HG03558 (cell line): ENCODE data around the gene GNA12.
"Not testable (repeated sequence)": the region's sequence is repeated elsewhere in the genome, so short reads cannot be mapped to it uniquely, and the experiment has no call there.

Experiments used
- ATAC-seq: cut with Tn5 transposase; IDR thresholded peaks from one replicate; pipeline ENCODE4 v1.9.1; 2021; ENCODE audit warnings: moderate number of reproducible peaks; ENCODE audit not compliant: unreplicated experiment; ENCODE audit errors: extremely low read depth

The GNA12 gene

DNA sequence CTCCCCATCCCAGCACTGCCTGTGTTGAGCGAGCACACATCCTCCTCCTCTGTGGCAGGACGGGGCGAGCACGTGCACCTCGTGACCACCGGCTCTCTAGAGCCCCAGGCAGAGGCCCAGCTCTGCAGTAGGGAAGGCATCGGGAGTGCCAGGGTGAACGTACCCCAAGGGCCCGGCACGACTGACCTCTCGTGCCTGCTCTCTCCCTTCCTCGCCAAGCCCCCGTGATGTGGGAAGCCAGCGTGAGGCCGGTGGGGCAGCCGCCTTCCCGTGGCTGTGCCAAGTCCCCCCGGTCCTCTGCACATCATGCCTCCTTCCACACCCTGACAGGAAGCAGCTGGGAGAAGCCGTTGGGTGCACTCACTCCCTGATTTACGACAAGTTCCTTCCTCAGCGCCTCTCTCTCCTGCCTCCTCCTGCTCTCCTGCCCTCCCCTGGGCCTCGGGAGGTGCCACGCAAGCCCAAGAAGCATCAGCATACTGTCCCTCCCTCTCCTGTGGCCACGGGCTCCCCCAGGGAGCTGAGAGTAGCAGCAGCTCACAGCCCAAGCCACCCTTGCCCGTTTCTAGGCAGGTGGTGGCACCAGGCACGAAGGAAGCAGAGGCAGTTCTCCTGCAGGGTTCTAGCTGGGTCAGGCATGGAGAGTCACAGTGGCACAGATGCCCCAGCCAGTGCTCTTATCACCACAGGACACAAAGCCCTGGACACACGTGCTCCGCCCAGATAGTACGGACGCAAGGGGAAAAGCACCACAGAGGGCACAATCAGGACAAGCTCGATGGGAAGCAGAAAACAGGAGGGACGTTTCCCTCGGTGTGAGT lies 109.1 kb downstream of the GNA12 start:
- no peak for ATAC-seq

DNA sequence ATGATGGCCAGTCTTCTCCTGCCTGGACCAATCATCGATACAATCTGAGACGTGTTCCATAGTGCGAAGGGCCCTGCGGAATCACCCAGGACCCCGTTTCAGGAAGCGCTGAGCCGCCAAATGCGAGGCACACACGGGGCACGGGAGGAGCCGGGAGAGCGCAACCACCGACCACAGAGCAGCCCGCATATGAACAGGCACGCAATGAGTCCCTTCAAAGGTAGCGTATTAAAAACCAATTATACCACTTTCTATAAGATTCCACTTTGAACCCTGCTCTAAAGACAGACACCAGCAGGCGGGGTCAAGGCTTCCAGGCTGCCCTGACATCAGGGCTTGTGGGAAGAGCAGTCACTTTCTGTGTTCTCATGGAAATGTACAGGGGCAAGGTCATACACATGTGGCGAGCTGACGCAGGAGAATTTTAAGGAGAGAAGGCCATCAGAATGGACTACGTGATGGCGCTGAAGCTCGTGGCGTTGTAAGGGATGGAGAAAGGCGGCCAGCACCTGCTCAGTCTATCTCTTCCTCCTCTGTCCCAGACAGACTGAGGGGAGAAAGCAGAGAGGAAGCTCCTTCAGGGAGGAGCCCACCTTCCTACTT lies 109.9 kb downstream of the GNA12 start:
- ATAC-seq, result no peak

GRCh38 chr7:2732959-2733584 lies 111.0 kb downstream of the GNA12 start:
- no peak for ATAC-seq

- no peak for ATAC-seq
Measured at GRCh38 chr7:2732388-2732787, 111.7 kb downstream of the GNA12 start.

GRCh38 chr7:2730846-2731770 lies 113.0 kb downstream of the GNA12 start:
- no peak for ATAC-seq

DNA sequence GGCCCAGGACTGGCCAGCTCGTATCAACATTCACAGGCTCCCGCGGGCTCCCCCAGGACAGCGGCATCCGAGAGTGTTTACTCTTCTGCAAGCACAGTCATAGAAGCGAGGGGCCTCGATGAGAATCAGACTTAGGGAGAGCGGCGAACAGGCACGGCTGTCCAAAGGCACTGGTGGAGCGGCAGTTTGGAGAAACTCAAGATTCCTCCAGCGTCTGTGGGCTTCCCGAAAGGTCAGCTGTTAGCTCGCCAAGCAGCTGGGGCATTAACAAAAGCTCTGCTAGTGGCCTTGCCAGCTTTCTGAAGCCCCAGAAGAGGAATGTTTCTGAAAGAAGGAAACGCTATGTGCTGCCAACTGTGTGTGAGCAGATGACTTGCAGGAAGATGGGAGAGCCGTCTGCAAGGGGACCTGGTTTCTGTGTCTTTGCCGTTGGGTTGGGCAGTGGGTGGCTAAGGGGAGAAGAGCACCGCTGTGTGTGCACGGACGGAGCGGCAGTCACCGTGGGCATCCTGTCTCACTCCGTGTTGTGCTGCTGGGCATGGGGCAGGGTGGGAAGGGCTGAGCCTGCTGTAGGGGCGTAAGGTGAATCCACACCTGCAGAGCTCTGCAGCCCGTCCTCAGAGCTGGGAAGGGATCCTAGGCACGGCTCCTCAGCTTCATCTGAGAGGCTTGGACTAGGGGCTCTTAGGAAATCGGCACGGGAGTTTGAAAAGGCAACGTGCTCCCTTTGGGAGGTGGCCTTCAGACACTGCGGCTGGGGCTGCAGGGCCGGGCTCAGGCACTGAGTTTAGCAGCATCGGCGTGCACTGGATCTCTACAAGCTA lies 114.0 kb downstream of the GNA12 start:
- ATAC-seq, result no peak

DNA sequence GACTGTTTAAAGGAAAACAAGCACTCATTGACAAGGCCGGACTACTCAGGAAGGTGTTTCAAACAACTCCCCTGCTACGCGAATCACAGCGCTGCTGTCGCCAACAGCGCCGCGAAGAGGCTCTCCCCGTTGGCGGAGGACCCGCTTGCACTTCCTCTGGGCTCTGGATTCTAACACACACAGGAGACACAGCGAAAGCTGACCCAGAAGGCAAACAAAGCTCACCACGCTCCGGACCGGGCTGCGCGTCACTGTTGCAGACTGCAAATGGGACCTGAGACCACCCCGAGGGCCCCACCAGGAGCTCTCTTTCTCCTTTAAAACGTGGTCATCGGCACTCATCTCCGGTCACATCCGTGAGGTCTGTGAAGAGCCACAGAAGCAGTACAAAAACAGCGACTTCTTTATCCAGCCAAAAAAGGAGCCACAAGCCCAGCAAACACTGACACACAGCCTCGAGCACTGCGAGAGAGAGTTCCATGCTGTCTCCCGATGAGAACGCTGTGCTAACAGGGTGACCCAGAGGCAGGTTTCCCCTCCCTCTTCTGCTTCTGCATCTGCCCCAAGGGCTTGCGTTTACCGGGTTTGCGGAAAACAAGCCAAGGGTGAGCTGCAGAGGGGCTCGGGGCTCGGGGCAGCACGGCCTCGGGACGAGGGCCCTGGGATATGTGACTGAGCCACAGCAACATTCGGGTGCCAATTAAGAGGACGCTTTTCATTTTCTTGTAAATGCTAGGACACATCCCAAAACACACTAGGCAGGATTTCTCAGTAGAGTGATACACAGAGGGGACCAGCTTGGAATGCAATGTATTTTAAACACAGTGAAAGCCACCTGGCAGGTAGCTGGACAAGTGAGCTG lies 114.8 kb downstream of the GNA12 start:
- no peak for ATAC-seq

DNA sequence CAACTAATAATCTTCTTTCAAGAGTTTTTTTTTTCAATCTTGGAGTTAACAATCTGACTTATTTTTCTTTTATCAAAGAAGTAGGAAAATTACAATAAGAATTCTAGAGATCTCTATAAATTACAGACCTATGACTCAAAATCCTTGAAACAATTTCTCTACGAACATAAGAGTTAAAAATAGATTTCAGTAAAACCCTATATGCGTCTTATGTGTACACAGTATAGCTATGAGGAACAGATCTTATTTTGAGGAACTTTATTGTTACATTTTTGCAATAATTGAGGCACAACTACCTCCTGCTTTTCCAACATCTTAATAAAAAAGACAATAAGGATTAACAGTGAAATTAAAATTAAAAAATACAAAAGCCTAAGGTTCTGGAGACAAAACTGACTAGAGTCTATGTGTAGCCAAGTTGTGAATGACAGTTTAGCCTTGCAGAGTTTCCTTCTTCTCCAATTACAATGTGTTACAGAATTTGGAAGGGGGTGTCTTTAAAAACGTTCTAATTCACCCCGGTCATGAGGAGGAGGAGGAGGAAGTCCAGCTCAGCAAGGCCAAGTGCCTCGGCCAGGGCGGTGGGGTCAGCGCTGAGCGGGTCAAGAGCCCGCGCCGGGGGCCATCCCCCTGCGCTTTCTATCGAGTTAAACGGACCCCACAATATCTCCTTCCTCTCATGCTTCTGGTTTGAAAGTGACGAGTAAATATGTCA lies 115.6 kb downstream of the GNA12 start:
- ATAC-seq, result no peak

DNA sequence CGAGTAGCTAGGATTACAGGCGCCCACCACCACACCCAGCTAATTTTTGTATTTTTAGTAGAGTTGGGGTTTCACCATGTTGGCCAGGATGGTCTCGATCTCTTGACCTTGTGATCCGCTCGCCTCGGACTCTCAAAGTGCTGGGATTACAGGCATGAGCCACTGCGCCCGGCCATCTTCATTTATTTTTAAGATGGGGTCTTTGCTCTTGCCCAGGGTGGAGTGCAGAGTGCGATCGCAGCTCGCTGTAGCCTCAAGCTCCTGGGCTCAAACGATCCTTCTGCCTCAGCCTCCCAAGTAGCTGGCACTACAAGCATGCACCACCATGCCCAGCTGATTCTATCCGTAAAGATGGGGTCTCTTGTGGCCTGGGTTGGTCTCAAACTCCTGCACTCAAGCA lies 116.9 kb downstream of the GNA12 start:
- ATAC-seq, result not testable (repeated sequence)

GRCh38 chr7:2726316-2727018 lies 117.6 kb downstream of the GNA12 start:
- ATAC-seq, result no peak

GRCh38 chr7:2725178-2726105 lies 118.7 kb downstream of the GNA12 start:
- ATAC-seq, result no peak

DNA sequence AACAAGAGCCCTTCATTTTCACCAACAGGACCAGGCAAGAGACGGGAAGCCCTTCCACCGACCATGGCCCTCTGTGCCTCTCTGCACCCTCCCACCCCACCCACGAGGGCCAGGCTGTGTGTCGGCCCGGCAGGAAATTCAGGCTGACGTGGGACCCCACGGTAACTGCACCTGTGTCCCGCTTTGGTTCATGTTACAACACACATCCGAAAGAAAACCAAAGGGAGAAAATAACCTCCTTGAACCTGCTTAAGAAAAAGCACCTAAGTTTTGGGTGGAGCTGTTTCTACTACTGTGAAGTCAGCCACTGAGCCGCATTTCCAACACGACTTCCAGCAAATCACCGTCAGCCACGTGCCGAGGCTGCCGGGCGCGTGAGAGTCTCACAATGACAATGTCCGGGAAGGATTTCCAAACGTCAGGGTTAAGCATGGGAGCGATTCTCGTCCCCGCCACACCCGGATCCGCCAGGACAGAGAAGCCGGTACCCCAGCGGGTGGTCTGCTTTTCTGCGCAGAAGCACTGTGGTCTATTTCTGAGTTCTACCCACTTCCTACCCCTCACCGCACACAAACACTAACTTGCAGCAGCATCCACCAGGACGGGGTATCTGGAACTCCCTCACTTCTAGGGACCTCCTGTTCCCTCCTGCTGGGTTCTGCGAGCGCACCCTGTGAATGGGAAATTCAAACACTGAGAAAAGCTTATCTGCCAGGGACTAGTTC lies 119.5 kb downstream of the GNA12 start:
- no peak for ATAC-seq

- not testable (repeated sequence) for ATAC-seq
Measured at GRCh38 chr7:2724036-2724435, 120.1 kb downstream of the GNA12 start.

- ATAC-seq, result no peak
Measured at GRCh38 chr7:2723138-2723850, 120.8 kb downstream of the GNA12 start.

GRCh38 chr7:2722591-2722990 lies 121.5 kb downstream of the GNA12 start:
- ATAC-seq, result no peak
